Tibial nerve (tissue), 4 donors: ENCODE measurements around the gene SRGAP3. TPM values are rescaled to one million over a fixed set of nuclear protein-coding genes. Genes with fewer than 3 reads are reported as not detected.

Source experiments
- DNase-seq, 2 donors: peaks; one replicate each; pipeline ENCODE4 v3.0.0-alpha.2; 2019; ENCODE audit warnings: low spot score in 2 of 2
- H3K27ac ChIP-seq, 4 donors: fragments of 200-600 bp; sonication (generic) in 3 of 4; one replicate each; pipeline ENCODE4 v1.5.1; 2017 to 2019; ENCODE audit warnings: mild to moderate bottlenecking in 1 of 4
- H3K27me3 ChIP-seq, 2 donors: fragments of 200-600 bp; sonication (generic) in 1 of 2; one replicate each; pipeline versions ENCODE4 v1.5.1 to v1.6.0; 2017 to 2019
- H3K36me3 ChIP-seq, 3 donors: fragments of 200-600 bp; sonication (generic); one replicate each; pipeline ENCODE4 v1.5.1; 2018 to 2019
- H3K4me1 ChIP-seq, 4 donors: fragments of 200-600 bp; sonication (generic) in 3 of 4; one replicate each; pipeline ENCODE4 v1.5.1; 2017 to 2019
- H3K4me3 ChIP-seq, 4 donors: fragments of 200-600 bp; sonication (generic) in 3 of 4; one replicate each; pipeline ENCODE4 v1.5.1; 2017 to 2019; ENCODE audit warnings: mild to moderate bottlenecking in 1 of 4, moderate library complexity in 1 of 4
- H3K9me3 ChIP-seq, 4 donors: fragments of 200-600 bp; sonication (generic) in 3 of 4; one replicate each; pipeline ENCODE4 v1.5.1; 2017 to 2019
- CTCF ChIP-seq, 5 experiments: fragments of 200-600 bp in 3 of 5; fragments of 450-650 bp in 2 of 5; sonication (generic) in 3 of 5; IDR thresholded peaks; one replicate each; pipeline ENCODE4 v1.5.1; 2016 to 2019; ENCODE audit warnings: antibody characterized with exemption in 5 of 5, mild to moderate bottlenecking in 3 of 5, moderate library complexity in 2 of 5
- EP300 ChIP-seq, 2 donors: sonication (generic); formaldehyde crosslinking; IDR thresholded peaks; one replicate each; pipeline ENCODE4 v1.6.1; 2017; ENCODE audit warnings: antibody characterized with exemption in 2 of 2, mild to moderate bottlenecking in 1 of 2
- POLR2A ChIP-seq, 2 donors: fragments of 450-650 bp; IDR thresholded peaks; one replicate each; pipeline ENCODE4 v1.6.1; 2017; ENCODE audit warnings: antibody characterized with exemption in 2 of 2, mild to moderate bottlenecking in 2 of 2, moderate library complexity in 2 of 2
- WGBS, 2 donors: methylation state at CpG; one replicate each; pipeline ENCODE4 v1.1.5; 2018; 5-methylcytosine and 5-hydroxymethylcytosine counted together
- total RNA-seq, 4 donors: library from RNA; depleted of rRNA; stranded (reverse); fragments of >200 nt; gene quantifications; one replicate each; pipeline ENCODE4 v1.1.0, GENCODE V29; 2016

Gene SRGAP3
- total RNA-seq, 4 donors from 2014 or later: 11.7 to 18.0 (median 15.1) TPM

- 82 to 94% methylated on average over 1 of the region's 1 CpG for WGBS, 2 donors
- TF ChIP-seq EP300 (IDR thresholded peaks at IDR 0.05) (no peak), CTCF (IDR thresholded peaks at IDR 0.05) (no peak), POLR2A (IDR thresholded peaks at IDR 0.05) (no peak)
- Histone ChIP-seq H3K36me3 (no peaks in the 10 kb centered on the region), H3K9me3 (peaks cover 0 to 8% (median 0%) of the 10 kb centered on the region in 4 donors), H3K4me3 (no peak overlapping the region), H3K27me3 (peaks cover 0 to 16% of the 10 kb centered on the region in 2 donors), H3K4me1 (peaks cover 0 to 6% (median 0%) of the 10 kb centered on the region in 4 donors), H3K27ac (no peak overlapping the region)
- DNase-seq: no peak
These were observed 270.2 kb downstream of the SRGAP3 start for GRCh38 chr3:8979262-8979661.

- WGBS, 2 donors: 33 to 61% methylated on average over 3 of the region's 3 CpGs
- TF ChIP-seq CTCF (IDR thresholded peaks at IDR 0.05) (no peak), EP300 (IDR thresholded peaks at IDR 0.05) (no peak), POLR2A (IDR thresholded peaks at IDR 0.05) (no peak)
- Histone ChIP-seq H3K36me3 (no peaks in the 10 kb centered on the region), H3K4me3 (no peak overlapping the region), H3K4me1 (peaks cover 0 to 6% (median 0%) of the 10 kb centered on the region in 4 donors), H3K27ac (no peak overlapping the region), H3K27me3 (peaks cover 0 to 16% of the 10 kb centered on the region in 2 donors), H3K9me3 (peaks cover 0 to 8% (median 0%) of the 10 kb centered on the region in 4 donors)
- no peak for DNase-seq
These were observed 270.9 kb downstream of the SRGAP3 start for GRCh38 chr3:8978551-8978950.

DNA sequence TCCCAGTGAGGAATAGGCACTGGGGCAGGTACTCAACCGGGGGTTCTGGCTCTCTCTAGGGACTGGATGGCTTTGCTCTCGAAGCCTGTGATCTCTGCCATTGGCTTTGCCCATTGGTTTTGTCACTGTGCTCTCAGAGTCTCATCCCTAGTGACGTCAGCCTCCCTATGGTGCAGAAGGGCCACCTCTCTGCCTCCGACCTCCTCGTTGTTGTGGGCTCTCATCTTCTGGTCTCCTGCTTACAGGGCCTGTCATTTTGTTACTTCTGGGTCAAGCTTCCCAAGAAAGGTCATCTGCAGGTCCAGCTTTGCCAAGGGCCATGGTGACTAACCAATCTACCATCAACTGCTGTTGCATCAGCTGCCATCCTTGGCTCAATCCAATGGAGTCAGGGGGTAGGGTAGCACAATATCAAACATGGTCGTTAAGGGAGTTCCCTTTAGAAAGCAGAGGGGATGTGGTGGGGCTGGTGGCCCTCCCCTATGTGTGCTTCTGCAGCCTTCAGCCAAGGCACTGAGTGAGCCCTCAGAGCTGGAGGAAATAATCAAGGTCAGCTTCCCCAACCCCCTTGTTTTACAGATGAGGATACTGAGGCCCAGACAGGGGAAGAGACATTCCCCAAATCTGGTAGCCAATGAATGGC lies 272.8 kb downstream of the SRGAP3 start:
- no peak for TF ChIP-seq CTCF (IDR thresholded peaks at IDR 0.05)
- no peak for TF ChIP-seq EP300 (IDR thresholded peaks at IDR 0.05)
- TF ChIP-seq POLR2A (IDR thresholded peaks at IDR 0.05): no peak
- Histone ChIP-seq H3K4me3 (no peak overlapping the region), H3K9me3 (peaks cover 0 to 8% (median 0%) of the 10 kb centered on the region in 4 donors), H3K36me3 (no peaks in the 10 kb centered on the region), H3K4me1 (peaks cover 0 to 3% (median 0%) of the 10 kb centered on the region in 4 donors), H3K27me3 (peaks cover 0 to 16% of the 10 kb centered on the region in 2 donors), H3K27ac (no peak overlapping the region)
- no peak for DNase-seq
- WGBS, 2 donors: 84 to 87% methylated on average over 6 of the region's 6 CpGs

GRCh38 chr3:8975081-8976020 lies 274.1 kb downstream of the SRGAP3 start:
- H3K4me3 ChIP-seq: no peak overlapping the region
- no peak overlapping the region for H3K27ac ChIP-seq
- H3K9me3 ChIP-seq: peaks cover 0 to 8% (median 0%) of the 10 kb centered on the region in 4 donors
- TF ChIP-seq EP300 (IDR thresholded peaks at IDR 0.05): no peak
- TF ChIP-seq CTCF (IDR thresholded peaks at IDR 0.05): no peak
- TF ChIP-seq POLR2A (IDR thresholded peaks at IDR 0.05): no peak
- H3K36me3 ChIP-seq: no peaks in the 10 kb centered on the region
- H3K27me3 ChIP-seq: peaks cover 0 to 16% of the 10 kb centered on the region in 2 donors
- 65 to 72% methylated on average over 10 to 11 of the region's 11 CpGs for WGBS, 2 donors
- H3K4me1 ChIP-seq: peaks cover 0 to 3% (median 0%) of the 10 kb centered on the region in 4 donors
- no peak for DNase-seq
